Measurements from ENCODE around the gene MYO16.

The MYO16 gene

GRCh38 chr13:109152311-109152820 is 523.0 kb downstream of the MYO16 start:
- Histone ChIP-seq H3F3A (ENCODE audit: control insufficient read depth, insufficient read depth) (no peaks in the 10 kb centered on the region), H4K20me1 (ENCODE audit: control insufficient read depth, insufficient read depth, low read depth, low read length) (no peaks in the 10 kb centered on the region), H3K4me3 (ENCODE audit: low read length) (no peak overlapping the region), H3K9me3 (ENCODE audit: control insufficient read depth, insufficient read depth, low read length) (no peaks in the 10 kb centered on the region), H3K4me2 (ENCODE audit: low read length) (no peak overlapping the region), H3K79me2 (ENCODE audit: control insufficient read depth, low read length) (no peaks in the 10 kb centered on the region), H3K27ac (ENCODE audit: low read depth, low read length) (no peak overlapping the region), H3K27me3 (ENCODE audit: control insufficient read depth, low read length) (no peaks in the 10 kb centered on the region), H3K36me3 (ENCODE audit: control insufficient read depth, low read length) (no peaks in the 10 kb centered on the region), H3K4me1 (ENCODE audit: control insufficient read depth, low read length) (no peaks in the 10 kb centered on the region), H3K9me2 (replicated peaks; ENCODE audit: control insufficient read depth, low read length) (no peaks in the 10 kb centered on the region)
- no peak for TF ChIP-seq CTCF (IDR thresholded peaks at IDR 0.05; ENCODE audit: low read depth, low read length, poor library complexity, severe bottlenecking)
- no peak for TF ChIP-seq EZH2phosphoT487 (IDR thresholded peaks at IDR 0.05; ENCODE audit: borderline replicate concordance, low read length)

- H3F3A ChIP-seq (ENCODE audit: control insufficient read depth, insufficient read depth): no peaks in the 10 kb centered on the region
- no peak overlapping the region for H3K4me2 ChIP-seq (ENCODE audit: low read length)
- no peak overlapping the region for H3K4me3 ChIP-seq (ENCODE audit: low read length)
- TF ChIP-seq CTCF (IDR thresholded peaks at IDR 0.05; ENCODE audit: low read depth, low read length, poor library complexity, severe bottlenecking) (no peak), EZH2phosphoT487 (IDR thresholded peaks at IDR 0.05; ENCODE audit: borderline replicate concordance, low read length) (no peak)
- no peaks in the 10 kb centered on the region for H3K36me3 ChIP-seq (ENCODE audit: control insufficient read depth, low read length)
- H3K4me1 ChIP-seq (ENCODE audit: control insufficient read depth, low read length): no peaks in the 10 kb centered on the region
- H4K20me1 ChIP-seq (ENCODE audit: control insufficient read depth, insufficient read depth, low read depth, low read length): no peaks in the 10 kb centered on the region
- H3K27ac ChIP-seq (ENCODE audit: low read depth, low read length): no peak overlapping the region
- H3K79me2 ChIP-seq (ENCODE audit: control insufficient read depth, low read length): no peaks in the 10 kb centered on the region
- no peaks in the 10 kb centered on the region for H3K9me2 ChIP-seq (replicated peaks; ENCODE audit: control insufficient read depth, low read length)
- no peaks in the 10 kb centered on the region for H3K27me3 ChIP-seq (ENCODE audit: control insufficient read depth, low read length)
- H3K9me3 ChIP-seq (ENCODE audit: control insufficient read depth, insufficient read depth, low read length): no peaks in the 10 kb centered on the region
Observed at GRCh38 chr13:109152941-109153340, 523.5 kb downstream of the MYO16 start.

- H3K4me1 ChIP-seq (ENCODE audit: control insufficient read depth, low read length): no peaks in the 10 kb centered on the region
- no peaks in the 10 kb centered on the region for H3K9me3 ChIP-seq (ENCODE audit: control insufficient read depth, insufficient read depth, low read length)
- no peaks in the 10 kb centered on the region for H3K36me3 ChIP-seq (ENCODE audit: control insufficient read depth, low read length)
- H4K20me1 ChIP-seq (ENCODE audit: control insufficient read depth, insufficient read depth, low read depth, low read length): no peaks in the 10 kb centered on the region
- H3K27ac ChIP-seq (ENCODE audit: low read depth, low read length): no peak overlapping the region
- H3K79me2 ChIP-seq (ENCODE audit: control insufficient read depth, low read length): no peaks in the 10 kb centered on the region
- H3K4me2 ChIP-seq (ENCODE audit: low read length): no peak overlapping the region
- H3K27me3 ChIP-seq (ENCODE audit: control insufficient read depth, low read length): no peaks in the 10 kb centered on the region
- no peak overlapping the region for H3K4me3 ChIP-seq (ENCODE audit: low read length)
- TF ChIP-seq EZH2phosphoT487 (IDR thresholded peaks at IDR 0.05; ENCODE audit: borderline replicate concordance, low read length): no peak
- TF ChIP-seq CTCF (IDR thresholded peaks at IDR 0.05; ENCODE audit: low read depth, low read length, poor library complexity, severe bottlenecking): no peak
- H3K9me2 ChIP-seq (replicated peaks; ENCODE audit: control insufficient read depth, low read length): no peaks in the 10 kb centered on the region
- H3F3A ChIP-seq (ENCODE audit: control insufficient read depth, insufficient read depth): no peaks in the 10 kb centered on the region
Observed at GRCh38 chr13:109154146-109154545, 524.7 kb downstream of the MYO16 start.
